HepG2 (cell line): ENCODE measurements around the gene RNF114. TPM values are rescaled to one million over a fixed set of nuclear protein-coding genes. Genes with fewer than 3 reads are reported as not detected.

ENCODE experiments used
- AGO2 ChIP-seq: fragments of 200-400 bp; formaldehyde crosslinking; optimal IDR thresholded peaks from 2 replicates; pipeline ENCODE3; 2017; ENCODE audit warnings: mild to moderate bottlenecking, low read depth, low read length, moderate library complexity
- DPF2 ChIP-seq: sonication (generic); formaldehyde crosslinking; IDR thresholded peaks from 2 replicates; pipeline ENCODE4 v1.4.0; 2020; ENCODE audit warnings: mild to moderate bottlenecking, low read depth, missing genetic modification reagents, borderline replicate concordance
- JDP2 ChIP-seq: sonication (generic); formaldehyde crosslinking; IDR thresholded peaks from 2 replicates; pipeline ENCODE4 v1.8.1; 2022; ENCODE audit warnings: missing genetic modification reagents, borderline replicate concordance
- LCORL ChIP-seq, 2 experiments: fragments of 450-650 bp in 1 of 2; sonication (generic) in 1 of 2; formaldehyde crosslinking in 1 of 2; IDR thresholded peaks; 2 replicates each; pipeline versions ENCODE4 v1.5.0 to v1.6.1; 2017 to 2020; ENCODE audit warnings: antibody characterized with exemption in 1 of 2, missing genetic modification reagents in 1 of 2
- MEIS2 ChIP-seq: sonication (generic); formaldehyde crosslinking; IDR thresholded peaks from 2 replicates; pipeline ENCODE4 v1.9.0; 2021; ENCODE audit warnings: mild to moderate bottlenecking, missing genetic modification reagents
- MYNN ChIP-seq: sonication (generic); formaldehyde crosslinking; IDR thresholded peaks from 2 replicates; pipeline ENCODE4 v1.4.0; 2020; ENCODE audit warnings: mild to moderate bottlenecking, low read depth, missing genetic modification reagents
- REXO4 ChIP-seq: sonication (generic); formaldehyde crosslinking; IDR thresholded peaks from 2 replicates; pipeline ENCODE4 v1.8.0; 2022; ENCODE audit warnings: missing genetic modification reagents, mild to moderate bottlenecking, borderline replicate concordance
- SMARCE1 ChIP-seq: fragments of 450-650 bp; IDR thresholded peaks from 2 replicates; pipeline ENCODE4 v1.6.1; 2017; ENCODE audit warnings: borderline replicate concordance
- STAG1 ChIP-seq: sonication (generic); formaldehyde crosslinking; IDR thresholded peaks from 2 replicates; pipeline ENCODE4 v1.4.0; 2020; ENCODE audit warnings: missing genetic modification reagents
- TBP ChIP-seq: sonication (generic); formaldehyde crosslinking; IDR thresholded peaks from 2 replicates; pipeline ENCODE4 v1.5.0; 2020; ENCODE audit warnings: missing genetic modification reagents
- ZNF101 ChIP-seq: sonication (generic); formaldehyde crosslinking; IDR thresholded peaks from 2 replicates; pipeline ENCODE4 v1.4.0; 2020; ENCODE audit warnings: mild to moderate bottlenecking, low read depth, missing genetic modification reagents, borderline replicate concordance
- ZNF234 ChIP-seq: sonication (generic); formaldehyde crosslinking; conservative IDR thresholded peaks from 2 replicates; pipeline ENCODE4 v1.5.1; 2020; ENCODE audit warnings: mild to moderate bottlenecking, missing genetic modification reagents
- ZNF629 ChIP-seq: sonication (generic); formaldehyde crosslinking; conservative IDR thresholded peaks from 2 replicates; pipeline ENCODE4 v1.5.0; 2020; ENCODE audit warnings: missing genetic modification reagents
- ZNF790 ChIP-seq: sonication (generic); formaldehyde crosslinking; IDR thresholded peaks from 2 replicates; pipeline ENCODE4 v1.8.0; 2022; ENCODE audit warnings: missing genetic modification reagents, mild to moderate bottlenecking, borderline replicate concordance
- polyA plus RNA-seq, 8 experiments: library from polyadenylated mRNA; depleted of rRNA in 3 of 8; stranded (reverse) in 7 of 8; unstranded in 1 of 8; fragments of >200 nt; fragmentation: Illumina TruSeq in 4 of 8; extraction: Trizol in 4 of 8; gene quantifications; 2 replicates each; pipeline versions ENCODE4 v1.2.1 to v1.2.3, GENCODE V29; 2011 to 2016; ENCODE audit warnings: low read depth in 4 of 8, missing spikeins in 1 of 8, mixed read lengths in 1 of 8; ENCODE audit not compliant: insufficient read depth in 1 of 8
- total RNA-seq, 5 experiments: library from RNA; depleted of rRNA; stranded (reverse); fragments of >200 nt; fragmentation: Illumina TruSeq; extraction: Trizol; gene quantifications; 2 replicates each; pipeline ENCODE4 v1.2.3, GENCODE V29; 2016; ENCODE audit warnings: low read depth in 1 of 5
- TF ChIP-seq, protein P1 (sequence below), 2 experiments: sonication (generic) in 1 of 2; formaldehyde crosslinking in 1 of 2; IDR thresholded peaks; 2 replicates each; pipeline versions ENCODE4 v1.5.1 to v1.6.1; 2011 to 2020; ENCODE audit warnings: borderline replicate concordance in 1 of 2, low read depth in 1 of 2, low read length in 1 of 2, mild to moderate bottlenecking in 1 of 2, missing genetic modification reagents in 1 of 2, moderate library complexity in 1 of 2
- TF ChIP-seq, protein P2 (sequence below): conservative IDR thresholded peaks from 2 replicates; pipeline ENCODE4 v1.6.1; 2018; ENCODE audit warnings: missing genetic modification reagents
- TF ChIP-seq, protein P3 (sequence below): IDR thresholded peaks from 2 replicates; pipeline ENCODE4 v1.4.0; 2020; ENCODE audit warnings: mild to moderate bottlenecking, missing genetic modification reagents
- TF ChIP-seq, protein P4 (sequence below): sonication (generic); formaldehyde crosslinking; IDR thresholded peaks from 2 replicates; pipeline ENCODE4 v1.4.0; 2020; ENCODE audit warnings: mild to moderate bottlenecking, low read depth, missing genetic modification reagents

The RNF114 gene
- total and polyA plus RNA-seq, 2 of the 13 experiments (the other 11 are each of a cell fraction or from before 2014, with no cell fraction given): 119 to 126 TPM

DNA sequence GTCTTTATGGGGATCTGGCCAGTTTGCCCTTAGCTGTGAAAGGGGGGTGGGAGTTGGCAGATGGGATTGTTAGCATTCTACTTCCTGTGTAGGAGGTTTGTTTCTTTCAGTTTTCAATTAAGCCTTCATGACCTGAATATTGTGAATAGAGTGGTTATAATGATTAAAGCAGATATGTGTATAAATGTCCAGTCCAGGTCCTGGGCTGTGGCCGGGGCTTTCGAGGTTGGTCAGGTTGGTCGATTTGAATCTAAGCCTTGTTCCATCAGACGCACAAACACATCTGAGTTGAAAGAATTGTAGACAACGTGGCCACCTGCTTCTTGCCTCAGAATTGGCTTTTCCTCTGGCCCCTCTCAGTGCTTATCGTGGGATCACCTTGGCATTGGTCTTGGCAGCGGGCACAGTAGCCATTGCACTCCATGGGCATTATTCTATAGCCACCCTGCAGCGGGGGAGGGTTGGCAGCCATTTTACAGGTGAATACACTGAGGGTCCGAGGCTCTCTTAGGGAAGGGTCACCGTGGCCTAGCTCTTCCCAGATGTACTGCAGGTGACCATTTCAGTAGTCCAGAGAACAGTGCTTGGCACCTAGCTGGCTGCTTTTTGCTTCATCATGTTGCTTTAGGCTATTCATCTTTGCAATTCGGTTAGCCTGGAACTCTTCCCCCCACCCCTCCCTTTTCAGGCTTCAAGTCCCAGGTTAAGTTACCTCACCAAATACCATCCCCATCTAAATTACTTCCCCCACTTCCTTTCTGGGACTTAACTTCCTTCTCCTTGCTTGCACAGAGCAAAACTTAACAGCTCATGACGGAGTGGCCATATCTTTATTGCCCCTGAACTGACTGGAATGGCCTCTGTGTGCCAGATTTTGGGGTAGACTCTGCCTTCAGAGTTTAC, 1.1 kb downstream of the RNF114 start (continued):
- TF ChIP-seq LCORL (IDR thresholded peaks at IDR 0.05): no peak
- TF ChIP-seq LCORL (CRISPR knock-in tag; IDR thresholded peaks at IDR 0.05): 0 out of 2 replicates have a peak, but pooled peaks have one; percentile 46
- no peak for TF ChIP-seq TBP
- no peak for TF ChIP-seq REXO4 (CRISPR knock-in tag)
- TF ChIP-seq MYNN: no peak
- TF ChIP-seq, protein P1, sequence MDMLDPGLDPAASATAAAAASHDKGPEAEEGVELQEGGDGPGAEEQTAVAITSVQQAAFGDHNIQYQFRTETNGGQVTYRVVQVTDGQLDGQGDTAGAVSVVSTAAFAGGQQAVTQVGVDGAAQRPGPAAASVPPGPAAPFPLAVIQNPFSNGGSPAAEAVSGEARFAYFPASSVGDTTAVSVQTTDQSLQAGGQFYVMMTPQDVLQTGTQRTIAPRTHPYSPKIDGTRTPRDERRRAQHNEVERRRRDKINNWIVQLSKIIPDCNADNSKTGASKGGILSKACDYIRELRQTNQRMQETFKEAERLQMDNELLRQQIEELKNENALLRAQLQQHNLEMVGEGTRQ (IDR thresholded peaks at IDR 0.05; ENCODE audit: low read depth, low read length): no peak
- TF ChIP-seq, protein P1 (CRISPR knock-in tag; IDR thresholded peaks at IDR 0.05; ENCODE audit: borderline replicate concordance): 0 out of 2 replicates have a peak, but pooled peaks have one; percentile 8
- no peak for TF ChIP-seq JDP2 (CRISPR knock-in tag)
- no peak for TF ChIP-seq DPF2
- TF ChIP-seq ZNF101 (CRISPR knock-in tag): no peak
- no peak for TF ChIP-seq SMARCE1
- TF ChIP-seq, protein P2, sequence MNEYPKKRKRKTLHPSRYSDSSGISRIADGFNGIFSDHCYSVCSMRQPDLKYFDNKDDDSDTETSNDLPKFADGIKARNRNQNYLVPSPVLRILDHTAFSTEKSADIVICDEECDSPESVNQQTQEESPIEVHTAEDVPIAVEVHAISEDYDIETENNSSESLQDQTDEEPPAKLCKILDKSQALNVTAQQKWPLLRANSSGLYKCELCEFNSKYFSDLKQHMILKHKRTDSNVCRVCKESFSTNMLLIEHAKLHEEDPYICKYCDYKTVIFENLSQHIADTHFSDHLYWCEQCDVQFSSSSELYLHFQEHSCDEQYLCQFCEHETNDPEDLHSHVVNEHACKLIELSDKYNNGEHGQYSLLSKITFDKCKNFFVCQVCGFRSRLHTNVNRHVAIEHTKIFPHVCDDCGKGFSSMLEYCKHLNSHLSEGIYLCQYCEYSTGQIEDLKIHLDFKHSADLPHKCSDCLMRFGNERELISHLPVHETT: no peak
- TF ChIP-seq, protein P3, sequence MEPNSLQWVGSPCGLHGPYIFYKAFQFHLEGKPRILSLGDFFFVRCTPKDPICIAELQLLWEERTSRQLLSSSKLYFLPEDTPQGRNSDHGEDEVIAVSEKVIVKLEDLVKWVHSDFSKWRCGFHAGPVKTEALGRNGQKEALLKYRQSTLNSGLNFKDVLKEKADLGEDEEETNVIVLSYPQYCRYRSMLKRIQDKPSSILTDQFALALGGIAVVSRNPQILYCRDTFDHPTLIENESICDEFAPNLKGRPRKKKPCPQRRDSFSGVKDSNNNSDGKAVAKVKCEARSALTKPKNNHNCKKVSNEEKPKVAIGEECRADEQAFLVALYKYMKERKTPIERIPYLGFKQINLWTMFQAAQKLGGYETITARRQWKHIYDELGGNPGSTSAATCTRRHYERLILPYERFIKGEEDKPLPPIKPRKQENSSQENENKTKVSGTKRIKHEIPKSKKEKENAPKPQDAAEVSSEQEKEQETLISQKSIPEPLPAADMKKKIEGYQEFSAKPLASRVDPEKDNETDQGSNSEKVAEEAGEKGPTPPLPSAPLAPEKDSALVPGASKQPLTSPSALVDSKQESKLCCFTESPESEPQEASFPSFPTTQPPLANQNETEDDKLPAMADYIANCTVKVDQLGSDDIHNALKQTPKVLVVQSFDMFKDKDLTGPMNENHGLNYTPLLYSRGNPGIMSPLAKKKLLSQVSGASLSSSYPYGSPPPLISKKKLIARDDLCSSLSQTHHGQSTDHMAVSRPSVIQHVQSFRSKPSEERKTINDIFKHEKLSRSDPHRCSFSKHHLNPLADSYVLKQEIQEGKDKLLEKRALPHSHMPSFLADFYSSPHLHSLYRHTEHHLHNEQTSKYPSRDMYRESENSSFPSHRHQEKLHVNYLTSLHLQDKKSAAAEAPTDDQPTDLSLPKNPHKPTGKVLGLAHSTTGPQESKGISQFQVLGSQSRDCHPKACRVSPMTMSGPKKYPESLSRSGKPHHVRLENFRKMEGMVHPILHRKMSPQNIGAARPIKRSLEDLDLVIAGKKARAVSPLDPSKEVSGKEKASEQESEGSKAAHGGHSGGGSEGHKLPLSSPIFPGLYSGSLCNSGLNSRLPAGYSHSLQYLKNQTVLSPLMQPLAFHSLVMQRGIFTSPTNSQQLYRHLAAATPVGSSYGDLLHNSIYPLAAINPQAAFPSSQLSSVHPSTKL (CRISPR knock-in tag): no peak
- TF ChIP-seq ZNF629: peak; percentile 95
- TF ChIP-seq MEIS2 (CRISPR knock-in tag): peak; percentile 35; the same call in 1 of the 2 replicates
- TF ChIP-seq, protein P4, sequence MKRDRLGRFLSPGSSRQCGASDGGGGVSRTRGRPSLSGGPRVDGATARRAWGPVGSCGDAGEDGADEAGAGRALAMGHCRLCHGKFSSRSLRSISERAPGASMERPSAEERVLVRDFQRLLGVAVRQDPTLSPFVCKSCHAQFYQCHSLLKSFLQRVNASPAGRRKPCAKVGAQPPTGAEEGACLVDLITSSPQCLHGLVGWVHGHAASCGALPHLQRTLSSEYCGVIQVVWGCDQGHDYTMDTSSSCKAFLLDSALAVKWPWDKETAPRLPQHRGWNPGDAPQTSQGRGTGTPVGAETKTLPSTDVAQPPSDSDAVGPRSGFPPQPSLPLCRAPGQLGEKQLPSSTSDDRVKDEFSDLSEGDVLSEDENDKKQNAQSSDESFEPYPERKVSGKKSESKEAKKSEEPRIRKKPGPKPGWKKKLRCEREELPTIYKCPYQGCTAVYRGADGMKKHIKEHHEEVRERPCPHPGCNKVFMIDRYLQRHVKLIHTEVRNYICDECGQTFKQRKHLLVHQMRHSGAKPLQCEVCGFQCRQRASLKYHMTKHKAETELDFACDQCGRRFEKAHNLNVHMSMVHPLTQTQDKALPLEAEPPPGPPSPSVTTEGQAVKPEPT: 0 out of 2 replicates have a peak, but pooled peaks have one; percentile 56
- no peak for TF ChIP-seq ZNF234 (CRISPR knock-in tag)
- TF ChIP-seq STAG1 (CRISPR knock-in tag): 0 out of 2 replicates have a peak, but pooled peaks have one; percentile 3
- TF ChIP-seq AGO2: no peak
- no peak for TF ChIP-seq ZNF790 (CRISPR knock-in tag)
